GM23338 (cell line): ENCODE measurements around the gene SART1. TPM values are rescaled to one million over a fixed set of nuclear protein-coding genes. Genes with fewer than 3 reads are reported as not detected.
A peak's percentile ranks its signal among the peaks of the same experiment; 100 is the strongest.

ENCODE experiments used
- ATAC-seq: fragments of 200-7000 bp; cut with Tn5 transposase; 3 replicates; pipeline ENCODE4 v1.9.1; 2020
- DNase-seq: peaks from one replicate; pipeline ENCODE4 v3.0.0-alpha.2; 2015; ENCODE audit warnings: low spot score
- H2AFZ ChIP-seq: fragments of 200-600 bp; sonication (generic); 2 replicates; pipeline ENCODE4 v1.8.0; 2016; ENCODE audit warnings: antibody characterized with exemption, mild to moderate bottlenecking, moderate library complexity
- H3F3A ChIP-seq: fragments of 200-600 bp; sonication (generic); replicated peaks from 2 replicates; pipeline ENCODE4 v1.8.0; 2017; ENCODE audit warnings: antibody characterized with exemption, mixed run types, low read depth
- H3K27ac ChIP-seq: fragments of 200-600 bp; sonication (generic); 2 replicates; pipeline ENCODE4 v1.6.1; 2016; ENCODE audit warnings: low read depth
- H3K27me3 ChIP-seq: fragments of 200-600 bp; sonication (generic); 2 replicates; pipeline ENCODE4 v1.8.0; 2016; ENCODE audit warnings: mild to moderate bottlenecking, mixed run types, moderate library complexity; ENCODE audit not compliant: insufficient read depth
- H3K36me3 ChIP-seq: fragments of 200-600 bp; sonication (generic); 2 replicates; pipeline ENCODE4 v1.8.0; 2016; ENCODE audit warnings: mild to moderate bottlenecking; ENCODE audit not compliant: insufficient read depth
- H3K4me1 ChIP-seq: fragments of 200-600 bp; sonication (generic); 2 replicates; pipeline ENCODE4 v1.8.0; 2016; ENCODE audit warnings: mild to moderate bottlenecking, moderate library complexity; ENCODE audit not compliant: insufficient read depth
- H3K4me2 ChIP-seq: fragments of 200-600 bp; sonication (generic); 2 replicates; pipeline ENCODE4 v1.7.1; 2017; ENCODE audit warnings: mixed run types
- H3K4me3 ChIP-seq: fragments of 200-600 bp; sonication (generic); 2 replicates; pipeline ENCODE4 v1.6.1; 2016; ENCODE audit warnings: mixed run types
- H3K79me2 ChIP-seq: fragments of 200-600 bp; sonication (generic); replicated peaks from 2 replicates; pipeline ENCODE4 v1.8.0; 2017; ENCODE audit warnings: mild to moderate bottlenecking; ENCODE audit not compliant: insufficient read depth
- H3K9me2 ChIP-seq: fragments of 200-600 bp; sonication (generic); 2 replicates; pipeline ENCODE4 v1.8.0; 2017; ENCODE audit not compliant: insufficient read depth
- H4K20me1 ChIP-seq: fragments of 200-600 bp; sonication (generic); replicated peaks from 2 replicates; pipeline ENCODE4 v1.8.0; 2017; ENCODE audit warnings: mild to moderate bottlenecking; ENCODE audit not compliant: insufficient read depth
- H3K27ac Mint-ChIP-seq: 2 replicates; pipeline ENCODE4 v1.8.0; 2020; ENCODE audit warnings: inconsistent platforms, mild to moderate bottlenecking, moderate library complexity, mixed read lengths
- H3K27me3 Mint-ChIP-seq: 3 replicates; pipeline ENCODE4 v1.8.0; 2022; ENCODE audit warnings: low read depth, mild to moderate bottlenecking, moderate library complexity, mixed read lengths, inconsistent platforms; ENCODE audit not compliant: insufficient read depth, poor library complexity
- H3K36me3 Mint-ChIP-seq: 3 replicates; pipeline ENCODE4 v1.8.0; 2021; ENCODE audit warnings: low read depth, mild to moderate bottlenecking, inconsistent platforms, moderate library complexity, mixed read lengths
- H3K4me1 Mint-ChIP-seq: 3 replicates; pipeline ENCODE4 v1.8.0; 2020; ENCODE audit warnings: mild to moderate bottlenecking, inconsistent platforms, mixed read lengths
- H3K4me3 Mint-ChIP-seq: 3 replicates; pipeline ENCODE4 v1.8.0; 2021; ENCODE audit warnings: moderate library complexity, mild to moderate bottlenecking, inconsistent platforms, mixed read lengths
- H3K9me3 Mint-ChIP-seq: 3 replicates; pipeline ENCODE4 v1.8.0; 2020; ENCODE audit warnings: moderate library complexity, mild to moderate bottlenecking, inconsistent platforms, mixed read lengths
- CREB1 ChIP-seq: fragments of 250-450 bp; sonication (Bioruptor Pico); IDR thresholded peaks from 2 replicates; pipeline ENCODE4 v1.5.0; 2020; ENCODE audit warnings: low read depth, mild to moderate bottlenecking, moderate library complexity
- ETS1 ChIP-seq: IDR thresholded peaks from 2 replicates; pipeline ENCODE4 v1.6.1; 2016; ENCODE audit warnings: antibody characterized with exemption
- EZH2phosphoT487 ChIP-seq: fragments of 200-600 bp; sonication (generic); IDR thresholded peaks from one replicate; pipeline ENCODE4 v1.8.1; 2018; ENCODE audit warnings: antibody characterized with exemption; ENCODE audit not compliant: unreplicated experiment
- POLR2AphosphoS5 ChIP-seq: IDR thresholded peaks from 2 replicates; pipeline ENCODE4 v1.6.1; 2016; ENCODE audit warnings: antibody characterized with exemption, low read depth
- STAT1 ChIP-seq: IDR thresholded peaks from one replicate; pipeline ENCODE4 v1.6.1; 2016; ENCODE audit warnings: antibody characterized with exemption; ENCODE audit not compliant: unreplicated experiment
- polyA plus RNA-seq: library from polyadenylated mRNA; unstranded; fragments of >200 nt; fragmentation: Nextera tagmentation; extraction: Ambion mirVana; gene quantifications from 2 replicates; pipeline ENCODE4 v1.2.1, GENCODE V29; 2016
- total RNA-seq: library from RNA; depleted of rRNA; stranded (reverse); fragments of >200 nt; shearing (Covaris generic); gene quantifications from 2 replicates; pipeline ENCODE4 v1.2.3, GENCODE V29; 2014
- TF ChIP-seq, protein P1 (sequence below): fragments of 250-450 bp; sonication (Bioruptor Pico); IDR thresholded peaks from 2 replicates; pipeline ENCODE4 v1.5.0; 2020; ENCODE audit warnings: mild to moderate bottlenecking, moderate library complexity
- TF ChIP-seq, protein P2 (sequence below), 2 experiments: fragments of 200-600 bp in 1 of 2; sonication (generic) in 1 of 2; conservative IDR thresholded peaks; 2 replicates each; pipeline versions ENCODE4 v1.5.1 to v1.6.1; 2016 to 2017; ENCODE audit warnings: antibody characterized with exemption in 2 of 2, low read depth in 2 of 2, mild to moderate bottlenecking in 2 of 2, moderate library complexity in 1 of 2

The SART1 gene
- total and polyA plus RNA-seq, 2 experiments from 2014 or later: 43.9 to 91.0 TPM

DNA sequence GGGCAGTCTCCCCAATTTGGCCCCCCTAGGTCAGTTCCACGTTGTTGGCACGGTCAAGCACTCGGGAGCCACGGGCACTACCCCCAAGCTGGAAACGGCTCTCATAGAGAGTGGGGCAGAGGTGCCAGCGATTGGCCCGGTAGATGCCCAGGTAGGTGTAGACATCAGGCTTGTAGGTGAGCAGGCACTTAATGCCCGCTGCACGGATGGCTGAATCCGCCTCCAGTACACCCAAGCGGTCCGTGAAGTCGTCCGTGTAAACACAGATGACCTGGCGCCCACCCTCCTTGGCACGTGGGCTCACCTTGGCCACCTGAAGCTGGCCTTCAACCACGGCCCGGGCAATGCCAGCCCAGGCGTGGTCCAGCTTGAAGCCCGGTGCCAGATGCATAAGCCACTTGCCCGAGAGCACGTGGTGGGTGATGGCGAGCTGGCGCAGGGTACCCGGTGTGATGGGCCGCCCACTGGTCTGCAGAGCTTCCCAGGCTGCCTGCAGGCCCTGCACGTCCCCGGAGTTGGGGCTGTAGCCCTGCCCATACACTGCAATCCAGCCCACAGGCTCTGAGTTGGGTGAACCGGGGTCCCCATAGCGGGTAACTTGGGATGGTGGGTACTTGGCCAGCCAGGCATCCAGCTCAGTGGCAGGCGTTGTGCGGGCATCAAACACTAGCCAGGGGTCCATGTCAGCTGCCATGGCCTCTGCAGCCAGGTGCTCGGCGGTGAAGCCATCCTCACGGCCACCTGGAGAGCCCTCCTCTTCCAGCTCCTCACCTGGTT is 43.9 kb upstream of the SART1 start:
- Mint-ChIP-seq H3K4me3 (peak overlapping the region; percentile 83), H3K27me3 (peaks cover 20% of the 10 kb centered on the region), H3K9me3 (no peaks in the 10 kb centered on the region), H3K36me3 (peaks cover 15% of the 10 kb centered on the region), H3K27ac (no peak overlapping the region), H3K4me1 (peaks cover 6% of the 10 kb centered on the region)
- no peaks in the 10 kb centered on the region for H4K20me1 ChIP-seq
- H3K36me3 ChIP-seq: no peaks in the 10 kb centered on the region; the same call in 1 of the 2 replicates
- DNase-seq: no peak
- peak overlapping the region; percentile 92 for H3K4me2 ChIP-seq
- H3K4me1 ChIP-seq: peaks cover 5% of the 10 kb centered on the region; the same call in 1 of the 2 replicates
- H3K4me3 ChIP-seq: peak overlapping the region; percentile 98
- H3K79me2 ChIP-seq: peaks cover 7% of the 10 kb centered on the region
- no peaks in the 10 kb centered on the region for H3K9me2 ChIP-seq
- no peak for ATAC-seq
- no peaks in the 10 kb centered on the region for H3K27me3 ChIP-seq
- H3K27ac ChIP-seq: no peak overlapping the region
- no peak overlapping the region for H2AFZ ChIP-seq
- no peak for TF ChIP-seq EZH2phosphoT487
- no peak for TF ChIP-seq STAT1
- no peak for TF ChIP-seq CREB1 (CRISPR knock-in tag)
- H3F3A ChIP-seq: 0 out of 2 replicates have a peak, but pooled peaks cover 6% of the 10 kb centered on the region

- Histone ChIP-seq H3K27me3 (no peaks in the 10 kb centered on the region), H3F3A (0 out of 2 replicates have a peak, but pooled peaks cover 6% of the 10 kb centered on the region), H3K36me3 (no peaks in the 10 kb centered on the region; the same call in 1 of the 2 replicates), H3K27ac (no peak within 1 kb of the TSS), H3K4me2 (peak within 1 kb of the TSS; percentile 95), H3K9me2 (no peaks in the 10 kb centered on the region), H4K20me1 (no peaks in the 10 kb centered on the region), H3K4me3 (peak within 1 kb of the TSS; percentile 98), H3K4me1 (peaks cover 5% of the 10 kb centered on the region; the same call in 1 of the 2 replicates), H2AFZ (peak within 1 kb of the TSS; percentile 78), H3K79me2 (peaks cover 7% of the 10 kb centered on the region)
- Mint-ChIP-seq H3K27me3 (peaks cover 20% of the 10 kb centered on the region), H3K36me3 (peaks cover 20% of the 10 kb centered on the region), H3K4me3 (peak within 1 kb of the TSS; percentile 87), H3K9me3 (no peaks in the 10 kb centered on the region), H3K27ac (peak within 1 kb of the TSS; percentile 83), H3K4me1 (peaks cover 6% of the 10 kb centered on the region)
- DNase-seq (peak; percentile 56), ATAC-seq (peak; percentile 25)
- TF ChIP-seq, protein P1, sequence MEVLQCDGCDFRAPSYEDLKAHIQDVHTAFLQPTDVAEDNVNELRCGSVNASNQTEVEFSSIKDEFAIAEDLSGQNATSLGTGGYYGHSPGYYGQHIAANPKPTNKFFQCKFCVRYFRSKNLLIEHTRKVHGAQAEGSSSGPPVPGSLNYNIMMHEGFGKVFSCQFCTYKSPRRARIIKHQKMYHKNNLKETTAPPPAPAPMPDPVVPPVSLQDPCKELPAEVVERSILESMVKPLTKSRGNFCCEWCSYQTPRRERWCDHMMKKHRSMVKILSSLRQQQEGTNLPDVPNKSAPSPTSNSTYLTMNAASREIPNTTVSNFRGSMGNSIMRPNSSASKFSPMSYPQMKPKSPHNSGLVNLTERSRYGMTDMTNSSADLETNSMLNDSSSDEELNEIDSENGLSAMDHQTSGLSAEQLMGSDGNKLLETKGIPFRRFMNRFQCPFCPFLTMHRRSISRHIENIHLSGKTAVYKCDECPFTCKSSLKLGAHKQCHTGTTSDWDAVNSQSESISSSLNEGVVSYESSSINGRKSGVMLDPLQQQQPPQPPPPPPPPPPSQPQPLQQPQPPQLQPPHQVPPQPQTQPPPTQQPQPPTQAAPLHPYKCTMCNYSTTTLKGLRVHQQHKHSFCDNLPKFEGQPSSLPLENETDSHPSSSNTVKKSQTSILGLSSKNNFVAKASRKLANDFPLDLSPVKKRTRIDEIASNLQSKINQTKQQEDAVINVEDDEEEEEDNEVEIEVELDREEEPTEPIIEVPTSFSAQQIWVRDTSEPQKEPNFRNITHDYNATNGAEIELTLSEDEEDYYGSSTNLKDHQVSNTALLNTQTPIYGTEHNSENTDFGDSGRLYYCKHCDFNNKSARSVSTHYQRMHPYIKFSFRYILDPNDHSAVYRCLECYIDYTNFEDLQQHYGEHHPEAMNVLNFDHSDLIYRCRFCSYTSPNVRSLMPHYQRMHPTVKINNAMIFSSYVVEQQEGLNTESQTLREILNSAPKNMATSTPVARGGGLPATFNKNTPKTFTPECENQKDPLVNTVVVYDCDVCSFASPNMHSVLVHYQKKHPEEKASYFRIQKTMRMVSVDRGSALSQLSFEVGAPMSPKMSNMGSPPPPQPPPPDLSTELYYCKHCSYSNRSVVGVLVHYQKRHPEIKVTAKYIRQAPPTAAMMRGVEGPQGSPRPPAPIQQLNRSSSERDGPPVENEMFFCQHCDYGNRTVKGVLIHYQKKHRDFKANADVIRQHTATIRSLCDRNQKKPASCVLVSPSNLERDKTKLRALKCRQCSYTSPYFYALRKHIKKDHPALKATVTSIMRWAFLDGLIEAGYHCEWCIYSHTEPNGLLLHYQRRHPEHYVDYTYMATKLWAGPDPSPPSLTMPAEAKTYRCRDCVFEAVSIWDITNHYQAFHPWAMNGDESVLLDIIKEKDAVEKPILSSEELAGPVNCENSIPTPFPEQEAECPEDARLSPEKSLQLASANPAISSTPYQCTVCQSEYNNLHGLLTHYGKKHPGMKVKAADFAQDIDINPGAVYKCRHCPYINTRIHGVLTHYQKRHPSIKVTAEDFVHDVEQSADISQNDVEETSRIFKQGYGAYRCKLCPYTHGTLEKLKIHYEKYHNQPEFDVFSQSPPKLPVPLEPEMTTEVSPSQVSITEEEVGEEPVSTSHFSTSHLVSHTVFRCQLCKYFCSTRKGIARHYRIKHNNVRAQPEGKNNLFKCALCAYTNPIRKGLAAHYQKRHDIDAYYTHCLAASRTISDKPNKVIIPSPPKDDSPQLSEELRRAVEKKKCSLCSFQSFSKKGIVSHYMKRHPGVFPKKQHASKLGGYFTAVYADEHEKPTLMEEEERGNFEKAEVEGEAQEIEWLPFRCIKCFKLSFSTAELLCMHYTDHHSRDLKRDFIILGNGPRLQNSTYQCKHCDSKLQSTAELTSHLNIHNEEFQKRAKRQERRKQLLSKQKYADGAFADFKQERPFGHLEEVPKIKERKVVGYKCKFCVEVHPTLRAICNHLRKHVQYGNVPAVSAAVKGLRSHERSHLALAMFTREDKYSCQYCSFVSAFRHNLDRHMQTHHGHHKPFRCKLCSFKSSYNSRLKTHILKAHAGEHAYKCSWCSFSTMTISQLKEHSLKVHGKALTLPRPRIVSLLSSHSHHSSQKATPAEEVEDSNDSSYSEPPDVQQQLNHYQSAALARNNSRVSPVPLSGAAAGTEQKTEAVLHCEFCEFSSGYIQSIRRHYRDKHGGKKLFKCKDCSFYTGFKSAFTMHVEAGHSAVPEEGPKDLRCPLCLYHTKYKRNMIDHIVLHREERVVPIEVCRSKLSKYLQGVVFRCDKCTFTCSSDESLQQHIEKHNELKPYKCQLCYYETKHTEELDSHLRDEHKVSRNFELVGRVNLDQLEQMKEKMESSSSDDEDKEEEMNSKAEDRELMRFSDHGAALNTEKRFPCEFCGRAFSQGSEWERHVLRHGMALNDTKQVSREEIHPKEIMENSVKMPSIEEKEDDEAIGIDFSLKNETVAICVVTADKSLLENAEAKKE (CRISPR knock-in tag): no peak
- TF ChIP-seq CREB1 (CRISPR knock-in tag) (no peak), ETS1 (no peak), POLR2AphosphoS5 (peak; percentile 41; the same call in 1 of the 2 replicates), EZH2phosphoT487 (no peak)
- TF ChIP-seq, protein P2, sequence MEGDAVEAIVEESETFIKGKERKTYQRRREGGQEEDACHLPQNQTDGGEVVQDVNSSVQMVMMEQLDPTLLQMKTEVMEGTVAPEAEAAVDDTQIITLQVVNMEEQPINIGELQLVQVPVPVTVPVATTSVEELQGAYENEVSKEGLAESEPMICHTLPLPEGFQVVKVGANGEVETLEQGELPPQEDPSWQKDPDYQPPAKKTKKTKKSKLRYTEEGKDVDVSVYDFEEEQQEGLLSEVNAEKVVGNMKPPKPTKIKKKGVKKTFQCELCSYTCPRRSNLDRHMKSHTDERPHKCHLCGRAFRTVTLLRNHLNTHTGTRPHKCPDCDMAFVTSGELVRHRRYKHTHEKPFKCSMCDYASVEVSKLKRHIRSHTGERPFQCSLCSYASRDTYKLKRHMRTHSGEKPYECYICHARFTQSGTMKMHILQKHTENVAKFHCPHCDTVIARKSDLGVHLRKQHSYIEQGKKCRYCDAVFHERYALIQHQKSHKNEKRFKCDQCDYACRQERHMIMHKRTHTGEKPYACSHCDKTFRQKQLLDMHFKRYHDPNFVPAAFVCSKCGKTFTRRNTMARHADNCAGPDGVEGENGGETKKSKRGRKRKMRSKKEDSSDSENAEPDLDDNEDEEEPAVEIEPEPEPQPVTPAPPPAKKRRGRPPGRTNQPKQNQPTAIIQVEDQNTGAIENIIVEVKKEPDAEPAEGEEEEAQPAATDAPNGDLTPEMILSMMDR (conservative IDR thresholded peaks at IDR 0.05; ENCODE audit: low read depth in 2 of 2): no peak
These were observed 43.1 kb upstream of the SART1 start, which contains the start of gene C11orf68 for GRCh38 chr11:65918211-65919140. TSS of gene C11orf68 (minus strand) at chr11:65919062. CDS start at chr11:65919031, 31 bp downstream.
